ENCODE data around the gene FAAH2.

DNA sequence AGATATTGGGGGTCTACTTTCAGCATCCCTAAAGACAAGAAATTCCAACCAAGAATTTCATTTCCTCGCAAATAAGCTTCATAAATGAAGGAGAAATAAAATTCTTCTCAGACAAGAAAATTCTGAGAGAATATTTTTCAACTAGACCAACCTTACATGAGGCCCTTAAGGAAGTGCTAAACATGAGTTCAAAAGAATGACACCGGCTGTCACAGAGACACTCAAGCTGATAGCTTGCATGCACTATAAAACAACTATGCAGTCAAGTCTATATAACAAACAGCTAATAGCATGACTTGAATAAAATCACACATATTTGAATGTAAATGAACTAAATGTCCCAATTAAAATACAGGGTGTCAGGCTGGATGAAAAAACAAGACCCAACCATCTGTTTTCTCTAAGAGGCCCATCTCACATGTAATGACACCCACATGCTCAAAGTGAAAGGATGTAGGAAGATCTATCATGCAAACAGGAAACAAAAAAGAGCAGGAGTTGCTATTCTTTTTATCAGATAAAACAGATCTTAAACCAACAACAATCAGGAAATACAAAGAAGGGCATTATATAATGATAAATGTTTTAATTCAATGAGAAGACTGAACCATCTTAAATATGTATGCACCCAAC lies 27.2 kb downstream of the FAAH2 start:
- TF ChIP-seq, protein P1, sequence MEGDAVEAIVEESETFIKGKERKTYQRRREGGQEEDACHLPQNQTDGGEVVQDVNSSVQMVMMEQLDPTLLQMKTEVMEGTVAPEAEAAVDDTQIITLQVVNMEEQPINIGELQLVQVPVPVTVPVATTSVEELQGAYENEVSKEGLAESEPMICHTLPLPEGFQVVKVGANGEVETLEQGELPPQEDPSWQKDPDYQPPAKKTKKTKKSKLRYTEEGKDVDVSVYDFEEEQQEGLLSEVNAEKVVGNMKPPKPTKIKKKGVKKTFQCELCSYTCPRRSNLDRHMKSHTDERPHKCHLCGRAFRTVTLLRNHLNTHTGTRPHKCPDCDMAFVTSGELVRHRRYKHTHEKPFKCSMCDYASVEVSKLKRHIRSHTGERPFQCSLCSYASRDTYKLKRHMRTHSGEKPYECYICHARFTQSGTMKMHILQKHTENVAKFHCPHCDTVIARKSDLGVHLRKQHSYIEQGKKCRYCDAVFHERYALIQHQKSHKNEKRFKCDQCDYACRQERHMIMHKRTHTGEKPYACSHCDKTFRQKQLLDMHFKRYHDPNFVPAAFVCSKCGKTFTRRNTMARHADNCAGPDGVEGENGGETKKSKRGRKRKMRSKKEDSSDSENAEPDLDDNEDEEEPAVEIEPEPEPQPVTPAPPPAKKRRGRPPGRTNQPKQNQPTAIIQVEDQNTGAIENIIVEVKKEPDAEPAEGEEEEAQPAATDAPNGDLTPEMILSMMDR (optimal IDR thresholded peaks at IDR 0.05 in 1 of 3, IDR thresholded peaks at IDR 0.05 in 1 of 3, conservative IDR thresholded peaks at IDR 0.05 in 1 of 3; ENCODE audit: extremely low read depth in 1 of 3, insufficient read depth in 2 of 3, low read length in 3 of 3): no peak
- TF ChIP-seq EZH2 (IDR thresholded peaks at IDR 0.05; ENCODE audit: low read length): no peak
